CD8-positive, alpha-beta memory T cell (primary cell): ENCODE results near the gene C1orf74. TPM values are rescaled to one million over a fixed set of nuclear protein-coding genes. Genes with fewer than 3 reads are reported as not detected.

Source experiments
- CTCF ChIA-PET: fragments of 350-600 bp; sonication (Branson Sonifier 250); formaldehyde crosslinking; loops from one replicate; lab custom pipeline; 2021; ENCODE audit warnings: antibody characterized with exemption; lab: Charles Lee
- POLR2A ChIA-PET: fragments of 350-600 bp; sonication (Branson Sonifier 250); formaldehyde crosslinking; loops from one replicate; lab custom pipeline; 2021; ENCODE audit warnings: antibody characterized with exemption; lab: Charles Lee
- DNase-seq, 5 donors: peaks; one replicate each; pipeline versions ENCODE4 v3.0.0 to v3.0.0-alpha.2; 2020 to 2022; ENCODE audit warnings: mixed read lengths in 1 of 5
- H3K27ac ChIP-seq: one replicate; pipeline ENCODE4 v1.7.0; 2013; ENCODE audit warnings: low read depth, mild to moderate bottlenecking, low read length, moderate library complexity
- H3K27me3 ChIP-seq: 2 replicates; pipeline ENCODE4 v1.7.0; 2013; ENCODE audit warnings: low read length, mild to moderate bottlenecking; ENCODE audit not compliant: insufficient read depth, poor library complexity, severe bottlenecking
- H3K36me3 ChIP-seq: 2 replicates; pipeline ENCODE4 v1.7.0; 2013; ENCODE audit warnings: mild to moderate bottlenecking, low read length, moderate library complexity; ENCODE audit not compliant: insufficient read depth
- H3K4me1 ChIP-seq: 2 replicates; pipeline ENCODE4 v1.7.0; 2013; ENCODE audit warnings: mild to moderate bottlenecking, low read length, moderate library complexity; ENCODE audit not compliant: insufficient read depth
- H3K4me3 ChIP-seq: 2 replicates; pipeline ENCODE4 v1.7.0; 2013; ENCODE audit warnings: mild to moderate bottlenecking, low read length
- H3K9me3 ChIP-seq: 2 replicates; pipeline ENCODE4 v1.7.0; 2013; ENCODE audit warnings: mild to moderate bottlenecking, low read length
- H3K27ac Mint-ChIP-seq, 8 donors: one replicate each; pipeline ENCODE4 v1.8.0; 2020 to 2021; ENCODE audit warnings: mixed read lengths in 8 of 8, mild to moderate bottlenecking in 6 of 8, inconsistent platforms in 3 of 8, moderate library complexity in 3 of 8
- H3K27me3 Mint-ChIP-seq, 2 donors: one replicate each; pipeline ENCODE4 v1.8.0; 2020 to 2021; ENCODE audit warnings: mixed read lengths in 2 of 2, mild to moderate bottlenecking in 1 of 2, moderate library complexity in 1 of 2
- H3K36me3 Mint-ChIP-seq, 3 donors: one replicate each; pipeline ENCODE4 v1.8.0; 2020 to 2021; ENCODE audit warnings: mixed read lengths in 3 of 3, inconsistent platforms in 1 of 3, mild to moderate bottlenecking in 1 of 3
- H3K4me1 Mint-ChIP-seq, 3 donors: one replicate each; pipeline ENCODE4 v1.8.0; 2020 to 2021; ENCODE audit warnings: mixed read lengths in 3 of 3, inconsistent platforms in 1 of 3, mild to moderate bottlenecking in 1 of 3
- H3K4me3 Mint-ChIP-seq, 7 donors: one replicate each; pipeline ENCODE4 v1.8.0; 2020 to 2021; ENCODE audit warnings: mixed read lengths in 7 of 7, mild to moderate bottlenecking in 6 of 7, moderate library complexity in 4 of 7, inconsistent platforms in 2 of 7
- H3K9me3 Mint-ChIP-seq, 5 donors: one replicate each; pipeline ENCODE4 v1.8.0; 2020 to 2022; ENCODE audit warnings: mixed read lengths in 5 of 5, mild to moderate bottlenecking in 3 of 5, moderate library complexity in 2 of 5, inconsistent platforms in 1 of 5
- polyA plus RNA-seq: library from polyadenylated mRNA; unstranded; fragments of 300-500 nt; fragmentation: Illumina TruSeq; gene quantifications from one replicate; pipeline ENCODE4 v1.2.3, GENCODE V29; 2021
- total RNA-seq, 2 experiments: library from RNA; stranded (reverse); gene quantifications; one replicate each; pipeline ENCODE4 v1.2.3, GENCODE V29; 2021

C1orf74 gene
- total and polyA plus RNA-seq, 3 experiments from 2014 or later: 0.35 to 2.2 (median 2.2) TPM

DNA sequence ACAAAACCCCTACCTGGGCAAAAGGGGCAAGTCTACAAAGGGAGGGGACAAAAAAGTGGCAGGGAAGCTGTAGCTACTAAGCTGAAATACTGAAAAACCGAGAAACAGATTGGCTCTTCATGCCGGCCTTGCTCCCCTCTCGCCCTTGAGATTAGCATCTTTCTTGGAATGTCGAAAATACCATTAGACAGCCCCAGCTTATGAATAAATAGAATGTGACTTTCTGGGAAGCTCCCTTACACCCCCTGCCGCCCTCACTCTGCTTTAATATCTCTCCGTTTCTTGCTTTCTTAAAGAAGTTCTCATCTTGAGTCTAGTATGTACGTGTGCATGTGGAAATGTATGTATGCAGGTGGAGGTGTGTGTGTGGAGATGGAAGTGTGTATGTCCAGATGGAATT is 14.4 kb downstream of the C1orf74 start:
- Mint-ChIP-seq H3K27ac (peak overlapping the region in 1 of 8 donors; percentile 94), H3K4me3 (no peak overlapping the region), H3K9me3 (no peaks in the 10 kb centered on the region), H3K4me1 (peaks cover 37 to 46% (median 44%) of the 10 kb centered on the region in 3 donors), H3K36me3 (peaks cover 0 to 45% (median 19%) of the 10 kb centered on the region in 3 donors), H3K27me3 (no peaks in the 10 kb centered on the region)
- CTCF ChIA-PET: interaction anchor here (1.2 to 17.3 kb wide), 8 partner anchors 10 to 79 kb away, joined by 3 to 255 read pairs (median 7); partner anchors contain the start of genes C1orf74, TRAF3IP3 and UTP25
- H3K27ac ChIP-seq: peak overlapping the region; percentile 81
- peaks cover 79% of the 10 kb centered on the region for H3K4me1 ChIP-seq
- POLR2A ChIA-PET: interaction anchor here (0.5 to 3.1 kb wide), 6 partner anchors 11 to 54 kb away, joined by 3 to 50 read pairs (median 19); partner anchors contain the start of genes C1orf74 and TRAF3IP3
- H3K36me3 ChIP-seq: peaks cover 15% of the 10 kb centered on the region
- H3K27me3 ChIP-seq: no peaks in the 10 kb centered on the region
- no peaks in the 10 kb centered on the region for H3K9me3 ChIP-seq
- DNase-seq: peak in 1 of 5 donors; percentile 22
- H3K4me3 ChIP-seq: peak overlapping the region; percentile 94

DNA sequence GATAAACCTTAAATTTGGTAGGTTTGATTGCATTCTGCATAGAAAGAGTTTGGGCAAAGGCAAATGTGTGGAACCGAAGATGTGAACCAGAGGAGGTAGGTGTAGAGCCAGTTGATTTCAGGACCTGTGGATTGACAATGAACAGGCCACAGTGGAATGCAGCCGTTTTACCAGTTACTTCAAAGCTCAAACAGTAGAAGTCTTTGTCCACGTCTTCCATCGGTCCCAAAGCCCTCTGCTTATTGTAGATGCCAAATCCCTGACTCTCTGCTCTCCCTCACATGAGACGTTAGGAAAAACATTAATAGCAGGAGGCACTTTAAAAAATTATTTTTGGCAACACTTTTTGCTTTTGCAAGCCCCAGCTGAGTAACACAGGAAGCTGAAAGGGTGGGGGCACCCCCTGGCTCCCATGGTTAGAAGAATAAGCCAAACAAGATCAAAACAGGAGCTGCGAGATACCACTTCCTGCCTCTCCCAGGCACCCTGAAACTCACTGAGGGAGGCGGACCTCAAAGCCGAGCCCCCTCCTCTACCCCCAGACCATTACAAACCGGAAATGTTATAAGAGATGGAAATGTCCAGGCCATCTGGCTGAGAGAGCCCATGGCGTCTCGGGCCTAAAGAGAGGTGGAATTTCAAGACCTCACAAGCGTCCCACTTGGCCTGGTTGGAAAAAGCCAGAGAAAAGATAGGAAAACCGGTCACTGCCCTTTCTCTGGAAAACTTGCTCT is 15.0 kb downstream of the C1orf74 start:
- ChIA-PET CTCF (interaction anchor here (1.1 to 17.3 kb wide), 15 partner anchors 11 to 203 kb away, joined by 3 to 255 read pairs (median 4); partner anchors contain the start of genes C1orf74, IRF6, TRAF3IP3 and UTP25), POLR2A (interaction anchor here (0.5 to 3.1 kb wide), 9 partner anchors 9 to 1527 kb away, joined by 3 to 50 read pairs (median 8); partner anchors contain the start of genes C1orf74, IRF6 and TRAF3IP3)
- peaks cover 41 to 48% (median 42%) of the 10 kb centered on the region in 3 donors for H3K4me1 Mint-ChIP-seq
- Histone ChIP-seq H3K36me3 (peaks cover 9% of the 10 kb centered on the region), H3K27ac (peak overlapping the region; percentile 81), H3K4me3 (peak overlapping the region; percentile 94), H3K4me1 (peaks cover 76% of the 10 kb centered on the region), H3K9me3 (no peaks in the 10 kb centered on the region), H3K27me3 (no peaks in the 10 kb centered on the region)
- H3K36me3 Mint-ChIP-seq: peaks cover 0 to 48% (median 15%) of the 10 kb centered on the region in 3 donors
- H3K27ac Mint-ChIP-seq: peak overlapping the region in 1 of 8 donors; percentile 94
- H3K4me3 Mint-ChIP-seq: no peak overlapping the region
- H3K27me3 Mint-ChIP-seq: no peaks in the 10 kb centered on the region
- no peaks in the 10 kb centered on the region for H3K9me3 Mint-ChIP-seq
- peak; percentile 44 to 84 (median 77) for DNase-seq

DNA sequence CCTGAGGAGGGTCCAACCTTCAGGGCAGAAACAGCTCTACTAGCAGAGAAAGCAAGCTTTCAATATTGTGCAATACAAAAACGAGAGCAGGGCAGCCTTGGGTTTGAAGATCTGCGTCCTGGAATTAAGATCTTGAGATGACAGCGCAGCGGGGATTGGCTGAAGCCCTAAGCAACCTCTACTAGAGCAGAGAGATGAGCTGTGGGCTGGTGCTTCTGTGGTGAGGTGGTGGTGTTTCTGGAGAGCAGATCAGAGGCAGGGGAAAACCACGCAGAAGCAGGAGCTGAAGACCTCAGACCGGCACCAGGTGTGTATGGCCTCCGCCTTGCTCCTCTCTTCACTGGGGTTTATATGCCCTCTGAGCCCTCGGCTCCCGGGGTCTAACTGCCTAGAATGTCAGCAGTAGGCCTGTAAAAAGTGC is 16.0 kb downstream of the C1orf74 start:
- Mint-ChIP-seq H3K27ac (peak overlapping the region in 1 of 8 donors; percentile 95), H3K9me3 (no peaks in the 10 kb centered on the region), H3K4me3 (no peak overlapping the region), H3K27me3 (no peaks in the 10 kb centered on the region), H3K36me3 (peaks cover 8 to 58% (median 16%) of the 10 kb centered on the region in 3 donors), H3K4me1 (peaks cover 45 to 58% (median 50%) of the 10 kb centered on the region in 3 donors)
- peak; percentile 61 to 86 (median 84) for DNase-seq
- H3K27me3 ChIP-seq: no peaks in the 10 kb centered on the region
- no peaks in the 10 kb centered on the region for H3K9me3 ChIP-seq
- peaks cover 10% of the 10 kb centered on the region for H3K36me3 ChIP-seq
- H3K4me3 ChIP-seq: peak overlapping the region; percentile 94
- ChIA-PET CTCF (interaction anchor here (0.8 to 17.3 kb wide), 12 partner anchors 16 to 202 kb away, joined by 3 to 255 read pairs (median 4); partner anchors contain the start of genes C1orf74, IRF6, TRAF3IP3 and UTP25), POLR2A (interaction anchor here (1.9 to 3.1 kb wide), 6 partner anchors 12 to 38 kb away, joined by 8 to 50 read pairs (median 19); partner anchors contain the start of genes C1orf74, IRF6 and TRAF3IP3)
- peaks cover 76% of the 10 kb centered on the region for H3K4me1 ChIP-seq
- H3K27ac ChIP-seq: peak overlapping the region; percentile 81

DNA sequence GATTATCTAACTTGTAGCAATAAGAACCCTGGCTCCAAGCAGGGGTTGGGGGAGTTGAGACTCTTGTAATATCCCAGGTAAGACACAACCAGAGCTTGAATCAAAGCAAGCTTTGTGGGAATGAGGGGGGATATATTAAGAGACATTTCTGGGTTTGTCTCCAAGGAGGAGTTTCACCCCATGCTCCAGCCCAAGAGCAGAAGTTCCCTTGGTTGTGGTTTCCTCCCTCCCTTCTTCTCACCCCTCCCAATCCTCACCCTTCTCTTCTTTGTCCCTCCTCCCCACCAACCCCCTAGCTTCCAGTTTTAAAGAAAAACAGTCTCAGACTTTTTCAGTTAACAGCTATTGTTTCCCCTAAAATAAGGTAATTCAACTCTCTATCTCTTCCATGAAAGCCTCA is 16.7 kb downstream of the C1orf74 start:
- H3K9me3 Mint-ChIP-seq: no peaks in the 10 kb centered on the region
- ChIA-PET CTCF (interaction anchor here (0.8 to 17.3 kb wide), 7 partner anchors 16 to 199 kb away, joined by 3 to 255 read pairs (median 7); partner anchors contain the start of genes C1orf74, IRF6, TRAF3IP3 and UTP25), POLR2A (interaction anchor here (1.9 to 3.1 kb wide), 6 partner anchors 12 to 38 kb away, joined by 8 to 50 read pairs (median 19); partner anchors contain the start of genes C1orf74, IRF6 and TRAF3IP3)
- H3K27me3 Mint-ChIP-seq: no peaks in the 10 kb centered on the region
- peaks cover 76% of the 10 kb centered on the region for H3K4me1 ChIP-seq
- no peaks in the 10 kb centered on the region for H3K9me3 ChIP-seq
- H3K27me3 ChIP-seq: no peaks in the 10 kb centered on the region
- no peak overlapping the region for H3K4me3 Mint-ChIP-seq
- H3K27ac Mint-ChIP-seq: peak overlapping the region in 1 of 8 donors; percentile 95
- DNase-seq: no peak
- peaks cover 50 to 64% (median 57%) of the 10 kb centered on the region in 3 donors for H3K4me1 Mint-ChIP-seq
- peaks cover 14 to 64% (median 21%) of the 10 kb centered on the region in 3 donors for H3K36me3 Mint-ChIP-seq
- peak overlapping the region; percentile 94 for H3K4me3 ChIP-seq
- H3K36me3 ChIP-seq: peaks cover 15% of the 10 kb centered on the region
- peak overlapping the region; percentile 81 for H3K27ac ChIP-seq

DNA sequence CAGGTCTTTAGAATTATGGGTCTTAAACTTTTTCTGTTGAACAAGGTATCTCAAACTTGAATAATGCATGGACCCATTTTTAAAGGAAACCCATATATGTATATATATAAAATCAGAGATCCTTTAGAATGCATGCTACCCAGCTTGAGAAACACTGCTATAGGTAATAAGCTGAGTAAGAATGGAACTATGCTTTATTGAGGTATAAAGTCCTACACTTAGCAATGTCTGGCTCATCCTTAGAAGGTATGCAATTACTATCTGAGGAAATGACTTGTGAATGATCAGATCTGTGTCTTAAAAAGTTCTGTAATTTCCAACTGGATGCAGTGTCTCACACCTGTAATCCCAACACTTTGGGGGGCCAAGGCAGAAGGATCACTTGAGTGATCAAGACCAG is 17.3 kb downstream of the C1orf74 start:
- ChIA-PET POLR2A (interaction anchor here (0.8 to 3.1 kb wide), 2 partner anchors 9 to 18 kb away, joined by 3 to 20 read pairs; no protein-coding TSS in a partner anchor), CTCF (interaction anchor here (0.7 to 17.3 kb wide), 5 partner anchors 11 to 56 kb away, joined by 3 to 255 read pairs (median 7); partner anchors contain the start of genes C1orf74 and TRAF3IP3)
- Histone ChIP-seq H3K27me3 (no peaks in the 10 kb centered on the region), H3K36me3 (peaks cover 22% of the 10 kb centered on the region), H3K4me3 (peak overlapping the region; percentile 94), H3K4me1 (peaks cover 76% of the 10 kb centered on the region), H3K27ac (no peak overlapping the region), H3K9me3 (no peaks in the 10 kb centered on the region)
- DNase-seq: no peak
- Mint-ChIP-seq H3K27ac (peak overlapping the region in 5 of 8 donors; percentile 83 to 92 (median 89)), H3K36me3 (peaks cover 15 to 70% (median 25%) of the 10 kb centered on the region in 3 donors), H3K9me3 (no peaks in the 10 kb centered on the region), H3K4me1 (peaks cover 55 to 70% (median 63%) of the 10 kb centered on the region in 3 donors), H3K27me3 (no peaks in the 10 kb centered on the region), H3K4me3 (no peak overlapping the region)

DNA sequence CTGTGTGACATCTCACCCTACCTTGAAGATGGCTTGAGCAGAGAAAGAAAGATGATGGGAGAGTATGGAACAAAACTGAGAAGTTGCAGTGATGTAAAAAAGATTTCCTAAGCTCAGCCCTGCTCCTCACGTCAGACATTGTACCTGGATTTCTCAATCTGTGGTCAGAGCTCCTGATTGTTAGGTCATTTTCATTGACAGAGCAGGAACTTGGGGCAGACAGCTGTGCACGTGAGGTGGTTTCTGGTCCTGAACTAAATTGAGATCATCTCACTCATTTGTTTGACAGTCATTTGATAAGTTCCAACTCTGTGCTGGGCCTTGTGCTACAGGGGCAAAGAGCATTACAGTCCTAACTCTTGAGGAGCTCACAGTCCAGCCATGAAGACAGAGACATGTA is 18.3 kb downstream of the C1orf74 start:
- Histone ChIP-seq H3K36me3 (peaks cover 32% of the 10 kb centered on the region), H3K9me3 (no peaks in the 10 kb centered on the region), H3K27ac (no peak overlapping the region), H3K4me1 (peaks cover 76% of the 10 kb centered on the region), H3K27me3 (no peaks in the 10 kb centered on the region), H3K4me3 (no peak overlapping the region)
- H3K36me3 Mint-ChIP-seq: peaks cover 22 to 81% (median 35%) of the 10 kb centered on the region in 3 donors
- H3K27ac Mint-ChIP-seq: peak overlapping the region in 6 of 8 donors; percentile 83 to 92 (median 90)
- H3K27me3 Mint-ChIP-seq: no peaks in the 10 kb centered on the region
- no peak for DNase-seq
- H3K4me1 Mint-ChIP-seq: peaks cover 64 to 81% (median 73%) of the 10 kb centered on the region in 3 donors
- POLR2A ChIA-PET: interaction anchor here (0.8 to 1.4 kb wide), 3 partner anchors 8 to 10 kb away, joined by 3 to 6 read pairs (median 4); partner anchors contain the start of gene TRAF3IP3
- H3K9me3 Mint-ChIP-seq: no peaks in the 10 kb centered on the region
- CTCF ChIA-PET: interaction anchor here (0.7 to 17.3 kb wide), 5 partner anchors 12 to 57 kb away, joined by 3 to 255 read pairs (median 4); partner anchors contain the start of gene TRAF3IP3
- H3K4me3 Mint-ChIP-seq: peak overlapping the region in 3 of 7 donors; percentile 32 to 83 (median 40)

DNA sequence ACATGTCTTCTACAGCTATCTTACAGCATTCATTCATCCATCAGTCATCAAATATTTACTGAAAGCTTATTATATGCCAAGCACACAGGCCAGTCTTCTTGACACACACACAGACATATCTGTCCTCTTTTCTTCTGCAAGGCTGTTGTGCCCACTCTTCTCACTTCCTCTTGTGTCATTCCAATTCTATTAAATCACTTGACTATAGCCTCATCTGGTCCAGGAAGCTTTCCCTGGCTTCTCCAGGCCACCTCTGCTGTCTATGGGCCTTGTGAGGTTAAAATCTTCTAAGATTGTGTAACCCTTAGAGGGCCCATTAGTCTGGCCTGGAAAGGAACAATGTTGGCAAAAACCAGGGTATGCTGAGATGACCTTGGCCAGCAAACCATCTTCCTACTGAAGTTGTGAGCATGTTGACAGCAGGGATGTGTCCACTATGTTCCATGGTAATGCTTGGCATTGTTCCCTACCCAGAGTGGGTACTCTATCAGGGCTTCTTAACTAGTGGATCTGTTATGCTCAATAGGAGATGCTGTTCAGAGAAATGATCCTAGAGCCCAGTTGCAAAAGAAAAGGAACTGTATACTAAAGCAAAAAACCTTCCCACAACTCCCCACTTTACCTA is 23.2 kb downstream of the C1orf74 start:
- no peaks in the 10 kb centered on the region for H3K9me3 ChIP-seq
- Mint-ChIP-seq H3K36me3 (peaks cover 31 to 92% (median 48%) of the 10 kb centered on the region in 3 donors), H3K4me3 (peak overlapping the region; percentile 14 to 62 (median 33)), H3K27ac (peak overlapping the region in 7 of 8 donors; percentile 51 to 94 (median 91)), H3K4me1 (peaks cover 71 to 82% (median 80%) of the 10 kb centered on the region in 3 donors), H3K9me3 (no peaks in the 10 kb centered on the region), H3K27me3 (no peaks in the 10 kb centered on the region)
- peaks cover 50% of the 10 kb centered on the region for H3K36me3 ChIP-seq
- ChIA-PET POLR2A (no interaction called here), CTCF (interaction anchor here (1.4 to 17.3 kb wide), 3 partner anchors 10 to 62 kb away, joined by 3 to 255 read pairs (median 5); partner anchors contain the start of gene TRAF3IP3)
- no peaks in the 10 kb centered on the region for H3K27me3 ChIP-seq
- DNase-seq: no peak
- H3K4me3 ChIP-seq: no peak overlapping the region
- no peak overlapping the region for H3K27ac ChIP-seq
- peaks cover 79% of the 10 kb centered on the region for H3K4me1 ChIP-seq
